ENCODE data around the gene CADM1. TPM values are rescaled to one million over a fixed set of nuclear protein-coding genes. Genes with fewer than 3 reads are reported as not detected.
A peak's percentile ranks its signal among the peaks of the same experiment; 100 is the strongest.

CADM1 gene
- polyA plus RNA-seq, 1 donor (not counting 4 experiments of a cell fraction or from before 2014, with no cell fraction given): 9.5 TPM

DNA sequence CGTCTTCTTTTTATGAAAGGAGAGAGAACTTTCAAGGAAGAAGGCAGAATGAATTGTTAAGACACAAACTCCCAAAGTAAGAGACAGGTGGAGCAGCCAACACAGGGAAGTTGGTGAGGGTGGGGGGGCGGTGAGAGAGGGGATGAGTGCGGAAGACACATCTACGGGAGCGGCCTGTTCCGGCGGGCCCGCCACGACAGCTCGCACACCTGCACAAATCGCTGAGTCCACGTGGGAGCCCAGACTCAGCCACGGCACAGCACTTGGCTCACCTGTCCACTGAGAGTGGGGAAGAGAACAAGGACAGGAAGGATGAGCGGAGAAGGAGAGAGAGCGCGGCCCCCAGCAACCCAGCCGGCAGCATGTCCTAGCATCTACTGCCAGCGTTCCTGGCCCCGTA lies 331.1 kb downstream of the CADM1 start:
- dilution Hi-C loops (cut with MboI; ENCODE audit: extremely low pct_ligation_motif_present, low sequenced_read_pairs): no loop called here
- no peak overlapping the region for H3K4me2 ChIP-seq (ENCODE audit: control insufficient read depth, extremely low read depth, insufficient read depth, low read depth, low read length)

DNA sequence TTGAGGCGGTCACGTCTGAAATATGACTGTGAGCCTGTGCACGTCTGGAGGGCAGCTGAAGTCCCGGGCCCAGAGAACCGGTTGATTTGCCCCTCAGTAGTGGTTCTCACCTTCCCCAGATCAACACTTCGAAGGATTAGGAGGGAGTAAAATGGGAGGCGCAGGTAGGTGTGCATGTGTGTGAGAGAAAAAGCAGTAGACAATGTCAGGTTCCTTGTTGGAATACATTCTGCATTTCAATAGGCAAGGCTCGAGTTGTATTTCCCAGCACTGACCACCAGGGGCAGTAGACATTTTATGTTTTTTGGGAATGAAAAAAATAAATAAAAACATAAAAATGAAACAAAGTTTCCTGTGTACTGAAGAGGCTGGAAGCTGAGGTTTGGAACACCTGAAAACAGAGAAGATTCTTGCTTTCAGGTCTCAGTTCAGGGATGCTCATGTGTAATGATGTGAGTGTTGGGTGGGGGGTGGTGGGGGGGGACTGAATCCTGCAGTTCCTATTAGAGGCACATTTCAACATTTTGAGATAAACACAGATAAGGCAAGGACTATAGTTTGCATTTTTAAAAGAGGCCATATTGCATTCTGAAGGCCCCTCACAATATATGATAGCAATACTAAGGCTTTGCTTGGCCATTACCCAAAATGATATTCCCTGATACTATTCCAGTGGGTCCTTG lies 333.9 kb downstream of the CADM1 start:
- Histone ChIP-seq H3K9me1 (ENCODE audit: control insufficient read depth, extremely low read depth, insufficient read depth, low read length) (no peaks in the 10 kb centered on the region), H3K79me2 (ENCODE audit: control insufficient read depth, insufficient read depth, low read length) (no peaks in the 10 kb centered on the region), H3K36me3 (ENCODE audit: control insufficient read depth in 2 of 2, extremely low read depth in 1 of 2, insufficient read depth in 2 of 2, low read length in 2 of 2) (no peaks in the 10 kb centered on the region), H3K9ac (ENCODE audit: control insufficient read depth, extremely low read depth, insufficient read depth, low read length) (no peak overlapping the region), H3K27me3 (ENCODE audit: control insufficient read depth, extremely low read depth, insufficient read depth, low read length) (no peaks in the 10 kb centered on the region), H3K9me3 (ENCODE audit: control insufficient read depth, low read depth, low read length) (no peaks in the 10 kb centered on the region), H2AFZ (ENCODE audit: control insufficient read depth, low read length) (no peak overlapping the region), H3K4me1 (ENCODE audit: control insufficient read depth, extremely low read depth, insufficient read depth, low read length) (no peaks in the 10 kb centered on the region), H3K4me3 (ENCODE audit: control insufficient read depth in 2 of 3, extremely low read depth in 1 of 3, insufficient read depth in 2 of 3, low read depth in 1 of 3, low read length in 3 of 3) (no peak overlapping the region), H4K20me1 (ENCODE audit: control insufficient read depth, extremely low read depth, insufficient read depth, low read length) (no peaks in the 10 kb centered on the region), H3K27ac (ENCODE audit: control insufficient read depth, insufficient read depth, low read length) (no peak overlapping the region), H3K4me2 (ENCODE audit: control insufficient read depth, extremely low read depth, insufficient read depth, low read depth, low read length) (no peak overlapping the region)
- FAIRE-seq (no peak), DNase-seq (ENCODE audit: low read depth, low spot score) (no peak)
- TF ChIP-seq, protein P1, sequence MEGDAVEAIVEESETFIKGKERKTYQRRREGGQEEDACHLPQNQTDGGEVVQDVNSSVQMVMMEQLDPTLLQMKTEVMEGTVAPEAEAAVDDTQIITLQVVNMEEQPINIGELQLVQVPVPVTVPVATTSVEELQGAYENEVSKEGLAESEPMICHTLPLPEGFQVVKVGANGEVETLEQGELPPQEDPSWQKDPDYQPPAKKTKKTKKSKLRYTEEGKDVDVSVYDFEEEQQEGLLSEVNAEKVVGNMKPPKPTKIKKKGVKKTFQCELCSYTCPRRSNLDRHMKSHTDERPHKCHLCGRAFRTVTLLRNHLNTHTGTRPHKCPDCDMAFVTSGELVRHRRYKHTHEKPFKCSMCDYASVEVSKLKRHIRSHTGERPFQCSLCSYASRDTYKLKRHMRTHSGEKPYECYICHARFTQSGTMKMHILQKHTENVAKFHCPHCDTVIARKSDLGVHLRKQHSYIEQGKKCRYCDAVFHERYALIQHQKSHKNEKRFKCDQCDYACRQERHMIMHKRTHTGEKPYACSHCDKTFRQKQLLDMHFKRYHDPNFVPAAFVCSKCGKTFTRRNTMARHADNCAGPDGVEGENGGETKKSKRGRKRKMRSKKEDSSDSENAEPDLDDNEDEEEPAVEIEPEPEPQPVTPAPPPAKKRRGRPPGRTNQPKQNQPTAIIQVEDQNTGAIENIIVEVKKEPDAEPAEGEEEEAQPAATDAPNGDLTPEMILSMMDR (optimal IDR thresholded peaks at IDR 0.05 in 1 of 3, IDR thresholded peaks at IDR 0.05 in 1 of 3, conservative IDR thresholded peaks at IDR 0.05 in 1 of 3; ENCODE audit: extremely low read depth in 1 of 3, insufficient read depth in 2 of 3, low read length in 3 of 3): peak; percentile 47 to 63 (median 51)
- TF ChIP-seq EZH2 (IDR thresholded peaks at IDR 0.05; ENCODE audit: low read length): no peak
- dilution Hi-C loops (cut with MboI; ENCODE audit: extremely low pct_ligation_motif_present, low sequenced_read_pairs): no loop called here

More for the DNA sequence above, 331.1 kb downstream of the CADM1 start:
- H3K9me3 ChIP-seq (ENCODE audit: control insufficient read depth, low read depth, low read length): no peaks in the 10 kb centered on the region
- no peak overlapping the region for H3K27ac ChIP-seq (ENCODE audit: control insufficient read depth, insufficient read depth, low read length)
- DNase-seq (ENCODE audit: low read depth, low spot score) (no peak), FAIRE-seq (no peak)
- TF ChIP-seq, protein P1 (optimal IDR thresholded peaks at IDR 0.05 in 1 of 3, IDR thresholded peaks at IDR 0.05 in 1 of 3, conservative IDR thresholded peaks at IDR 0.05 in 1 of 3; ENCODE audit: extremely low read depth in 1 of 3, insufficient read depth in 2 of 3, low read length in 3 of 3): no peak
- TF ChIP-seq EZH2 (IDR thresholded peaks at IDR 0.05; ENCODE audit: low read length): no peak
- H4K20me1 ChIP-seq (ENCODE audit: control insufficient read depth, extremely low read depth, insufficient read depth, low read length): no peaks in the 10 kb centered on the region
- H3K27me3 ChIP-seq (ENCODE audit: control insufficient read depth, extremely low read depth, insufficient read depth, low read length): no peaks in the 10 kb centered on the region
- no peak overlapping the region for H3K9ac ChIP-seq (ENCODE audit: control insufficient read depth, extremely low read depth, insufficient read depth, low read length)
- H3K4me3 ChIP-seq (ENCODE audit: control insufficient read depth in 2 of 3, extremely low read depth in 1 of 3, insufficient read depth in 2 of 3, low read depth in 1 of 3, low read length in 3 of 3): no peak overlapping the region
- no peak overlapping the region for H2AFZ ChIP-seq (ENCODE audit: control insufficient read depth, low read length)
- no peaks in the 10 kb centered on the region for H3K9me1 ChIP-seq (ENCODE audit: control insufficient read depth, extremely low read depth, insufficient read depth, low read length)
- H3K79me2 ChIP-seq (ENCODE audit: control insufficient read depth, insufficient read depth, low read length): no peaks in the 10 kb centered on the region
- H3K36me3 ChIP-seq (ENCODE audit: control insufficient read depth in 2 of 2, extremely low read depth in 1 of 2, insufficient read depth in 2 of 2, low read length in 2 of 2): no peaks in the 10 kb centered on the region
- no peaks in the 10 kb centered on the region for H3K4me1 ChIP-seq (ENCODE audit: control insufficient read depth, extremely low read depth, insufficient read depth, low read length)

Measured in keratinocyte (primary cell).